ENCODE results near the gene MCAT. TPM values are rescaled to one million over a fixed set of nuclear protein-coding genes. Genes with fewer than 3 reads are reported as not detected.

The MCAT gene
- total RNA-seq, 2 experiments from 2014 or later, result 14.8 to 15.0 TPM

- ATAC-seq (no peak), DNase-seq (no peak)
- ChIA-PET CTCF (interaction anchor here (1.1 to 1.4 kb wide), 2 partner anchors 9 to 27 kb away, joined by 3 read pairs; no protein-coding TSS in a partner anchor), POLR2A (no interaction called here)
- no peak for TF ChIP-seq CTCF (IDR thresholded peaks at IDR 0.05)
- intact Hi-C loops (cut with micrococcal nuclease), result no loop called here
- H3K27me3 Mint-ChIP-seq, result no peaks in the 10 kb centered on the region
- no peak overlapping the region for H3K4me3 Mint-ChIP-seq
- H3K9me3 Mint-ChIP-seq, result no peaks in the 10 kb centered on the region
- peaks cover 41% of the 10 kb centered on the region for H3K36me3 Mint-ChIP-seq (ENCODE audit: low read depth)
- H3K4me1 Mint-ChIP-seq (ENCODE audit: low read depth), result peaks cover 9% of the 10 kb centered on the region
- no peak overlapping the region for H3K27ac Mint-ChIP-seq
Measured at GRCh38 chr22:43136801-43137200, 6.4 kb downstream of the MCAT start.

GRCh38 chr22:43136255-43136654, 6.9 kb downstream of the MCAT start:
- POLR2A ChIA-PET, result no interaction called here
- ATAC-seq (peak; percentile 88), DNase-seq (peak; percentile 61)
- Mint-ChIP-seq H3K36me3 (ENCODE audit: low read depth) (peaks cover 42% of the 10 kb centered on the region), H3K4me1 (ENCODE audit: low read depth) (peaks cover 7% of the 10 kb centered on the region), H3K27ac (no peak overlapping the region), H3K9me3 (no peaks in the 10 kb centered on the region), H3K4me3 (no peak overlapping the region), H3K27me3 (no peaks in the 10 kb centered on the region)
- intact Hi-C loops (cut with micrococcal nuclease), result no loop called here
- peak; percentile 70 for TF ChIP-seq CTCF (IDR thresholded peaks at IDR 0.05)
- CTCF ChIA-PET, result interaction anchor here (1.1 to 1.4 kb wide), 2 partner anchors 10 to 28 kb away, joined by 3 read pairs; no protein-coding TSS in a partner anchor

- no peaks in the 10 kb centered on the region for H3K27me3 Mint-ChIP-seq
- POLR2A ChIA-PET, result interaction anchor here (0.7 kb wide), 1 partner anchor 1531 kb away, joined by 3 read pairs; no protein-coding TSS in a partner anchor
- no peak overlapping the region for H3K4me3 Mint-ChIP-seq
- H3K4me1 Mint-ChIP-seq (ENCODE audit: low read depth), result peaks cover 4% of the 10 kb centered on the region
- DNase-seq (no peak), ATAC-seq (no peak)
- H3K36me3 Mint-ChIP-seq (ENCODE audit: low read depth), result peaks cover 35% of the 10 kb centered on the region
- intact Hi-C loops (cut with micrococcal nuclease), result no loop called here
- CTCF ChIA-PET, result interaction anchor here (1.4 to 2.2 kb wide), 2 partner anchors 10 to 29 kb away, joined by 3 to 9 read pairs; no protein-coding TSS in a partner anchor
- no peak for TF ChIP-seq CTCF (IDR thresholded peaks at IDR 0.05)
- H3K9me3 Mint-ChIP-seq, result no peaks in the 10 kb centered on the region
- no peak overlapping the region for H3K27ac Mint-ChIP-seq
Measured at GRCh38 chr22:43135565-43135964, 7.6 kb downstream of the MCAT start.

GRCh38 chr22:43134553-43134952, 8.6 kb downstream of the MCAT start:
- Mint-ChIP-seq H3K27ac (no peak overlapping the region), H3K4me1 (ENCODE audit: low read depth) (no peaks in the 10 kb centered on the region), H3K27me3 (no peaks in the 10 kb centered on the region), H3K4me3 (no peak overlapping the region), H3K9me3 (no peaks in the 10 kb centered on the region), H3K36me3 (ENCODE audit: low read depth) (peaks cover 28% of the 10 kb centered on the region)
- ATAC-seq (no peak), DNase-seq (no peak)
- intact Hi-C loops (cut with micrococcal nuclease), result no loop called here
- ChIA-PET POLR2A (no interaction called here), CTCF (interaction anchor here (2.2 kb wide), 1 partner anchor 11 kb away, joined by 9 read pairs; no protein-coding TSS in a partner anchor)
- TF ChIP-seq CTCF (IDR thresholded peaks at IDR 0.05), result no peak

GRCh38 chr22:43133401-43133800, 9.8 kb downstream of the MCAT start:
- TF ChIP-seq CTCF (IDR thresholded peaks at IDR 0.05), result no peak
- peaks cover 5% of the 10 kb centered on the region for H3K4me1 Mint-ChIP-seq (ENCODE audit: low read depth)
- no peaks in the 10 kb centered on the region for H3K9me3 Mint-ChIP-seq
- no peak overlapping the region for H3K27ac Mint-ChIP-seq
- ChIA-PET POLR2A (interaction anchor here (1.2 kb wide), 1 partner anchor 53 kb away, joined by 3 read pairs; no protein-coding TSS in a partner anchor), CTCF (no interaction called here)
- no peak for DNase-seq
- H3K36me3 Mint-ChIP-seq (ENCODE audit: low read depth), result peaks cover 28% of the 10 kb centered on the region
- no peak for ATAC-seq
- intact Hi-C loops (cut with micrococcal nuclease), result no loop called here
- no peak overlapping the region for H3K4me3 Mint-ChIP-seq
- no peaks in the 10 kb centered on the region for H3K27me3 Mint-ChIP-seq

Measured in activated CD8-positive, alpha-beta T cell treated with anti-CD3 and anti-CD28 coated beads for 36 hours (primary cell).